GM18868 (cell line): Measurements from ENCODE around the gene EGR4.
"Not testable (repeated sequence)": the region's sequence is repeated elsewhere in the genome, so short reads cannot be mapped to it uniquely, and the experiment has no call there.

Experiments
- ATAC-seq: cut with Tn5 transposase; IDR thresholded peaks from one replicate; pipeline ENCODE4 v1.9.1; 2021; ENCODE audit warnings: mild to moderate bottlenecking, moderate library complexity; ENCODE audit not compliant: unreplicated experiment

Gene EGR4

DNA sequence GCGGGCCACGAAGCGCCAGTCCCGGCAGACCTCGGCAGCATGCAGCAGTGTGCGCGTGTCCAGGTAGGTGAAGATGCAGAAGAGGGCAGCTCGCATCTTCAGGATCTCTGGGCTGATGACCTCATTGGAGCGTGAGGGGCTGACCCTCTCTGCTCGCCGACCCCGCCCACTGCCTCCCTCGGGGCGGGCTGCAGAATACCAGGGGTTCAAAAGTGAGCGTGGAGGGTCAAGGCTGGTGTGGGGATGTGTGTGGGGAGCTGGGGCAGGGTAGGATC lies 29.1 kb downstream of the EGR4 start:
- ATAC-seq, result no peak

- ATAC-seq, result no peak
These were observed 29.6 kb downstream of the EGR4 start for GRCh38 chr2:73263540-73264331.

- ATAC-seq, result not testable (repeated sequence)
These were observed 30.5 kb downstream of the EGR4 start for GRCh38 chr2:73262691-73263429.

DNA sequence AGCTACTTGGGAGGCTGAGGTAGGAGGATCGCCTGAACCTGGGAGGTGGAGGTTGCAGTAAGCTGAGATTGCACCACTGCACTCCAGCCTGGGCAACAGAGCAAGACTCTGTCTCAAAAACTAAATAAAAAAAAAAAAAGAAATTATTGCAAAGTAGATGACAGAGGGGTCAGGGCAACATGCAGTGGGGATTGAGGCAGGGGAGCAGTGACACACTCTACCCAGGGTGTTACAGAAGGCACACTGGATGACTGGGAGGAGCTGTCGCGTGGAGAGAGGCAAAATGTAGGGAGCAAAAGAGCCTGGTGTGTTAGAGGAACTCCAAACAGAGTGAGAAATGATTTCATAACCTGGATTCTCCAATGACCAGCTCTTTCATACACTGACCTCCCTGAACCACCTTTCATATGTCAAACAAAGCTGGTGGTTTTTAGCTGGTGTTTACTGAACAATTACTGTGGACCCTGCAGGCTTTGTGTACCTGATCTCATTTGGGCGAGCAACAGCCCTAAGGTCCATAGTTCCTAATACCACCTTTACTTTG lies 31.2 kb downstream of the EGR4 start:
- no peak for ATAC-seq

DNA sequence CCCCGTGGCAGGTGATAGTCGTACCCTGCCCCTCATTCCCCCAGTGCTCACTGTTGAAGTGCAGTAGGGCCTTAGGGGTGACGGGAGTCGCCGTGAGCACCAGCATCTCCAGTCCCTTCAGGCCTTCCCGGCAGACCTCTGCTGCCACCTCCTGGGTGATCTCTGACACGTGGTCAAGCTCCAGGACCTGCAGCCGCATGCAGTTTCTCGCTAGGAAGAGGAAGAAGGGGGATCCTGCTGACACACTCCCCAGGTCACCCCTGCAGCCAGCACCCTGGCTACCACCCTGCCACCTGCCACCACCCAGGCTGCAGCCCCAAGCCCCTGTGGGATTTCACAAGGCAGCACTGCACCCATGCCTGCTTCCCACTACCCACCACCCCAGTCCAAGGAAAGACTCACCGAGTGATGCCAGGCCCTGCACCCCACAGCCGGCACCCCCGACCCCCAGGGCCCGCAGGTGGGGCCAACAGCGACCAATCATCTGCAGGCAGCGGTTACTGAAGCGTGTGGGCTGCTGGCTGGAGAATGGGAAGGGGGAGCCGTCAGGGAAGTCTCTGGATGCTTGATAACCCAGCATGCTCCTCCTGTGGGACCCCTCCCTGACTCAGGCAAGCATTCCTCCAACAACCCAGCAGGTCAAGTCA lies 32.9 kb downstream of the EGR4 start:
- ATAC-seq, result no peak

DNA sequence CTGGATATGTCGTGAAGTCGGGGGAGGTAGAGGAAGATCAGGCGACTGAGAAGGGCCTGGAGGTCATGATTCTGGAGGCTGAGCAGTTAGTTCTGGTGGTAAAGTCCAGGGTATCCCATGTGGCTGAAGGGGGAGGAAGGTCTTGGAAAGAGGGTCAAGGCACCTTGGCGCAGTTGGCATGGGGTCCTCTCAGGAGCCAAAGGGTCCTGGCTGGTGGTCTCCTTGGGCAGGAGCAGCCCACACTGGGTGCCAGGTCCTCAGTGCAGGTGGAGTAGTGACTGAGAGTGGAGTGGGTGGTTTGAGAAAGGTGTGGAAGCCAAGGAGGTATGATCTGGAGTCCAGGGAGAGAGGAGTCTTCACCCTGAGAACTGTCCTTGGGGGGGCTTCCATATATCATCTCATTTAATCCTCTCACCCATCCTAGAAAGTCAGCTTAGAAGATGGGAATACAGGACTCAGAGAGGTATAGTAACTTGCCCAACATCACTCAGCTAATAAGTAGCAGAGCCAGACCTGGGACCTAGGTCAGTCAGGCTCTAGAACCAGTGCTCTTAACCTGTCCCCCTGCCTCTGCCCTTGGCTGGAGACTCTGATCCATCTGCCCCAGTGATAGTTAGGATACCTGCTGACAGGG lies 33.5 kb downstream of the EGR4 start:
- ATAC-seq, result no peak

- ATAC-seq, result no peak
These were observed 34.1 kb downstream of the EGR4 start for GRCh38 chr2:73259276-73259675.

GRCh38 chr2:73258913-73259215 lies 34.5 kb downstream of the EGR4 start:
- no peak for ATAC-seq

- ATAC-seq, result no peak
These were observed 35.0 kb downstream of the EGR4 start for GRCh38 chr2:73258186-73258912.

GRCh38 chr2:73257425-73258125 lies 35.8 kb downstream of the EGR4 start:
- no peak for ATAC-seq

DNA sequence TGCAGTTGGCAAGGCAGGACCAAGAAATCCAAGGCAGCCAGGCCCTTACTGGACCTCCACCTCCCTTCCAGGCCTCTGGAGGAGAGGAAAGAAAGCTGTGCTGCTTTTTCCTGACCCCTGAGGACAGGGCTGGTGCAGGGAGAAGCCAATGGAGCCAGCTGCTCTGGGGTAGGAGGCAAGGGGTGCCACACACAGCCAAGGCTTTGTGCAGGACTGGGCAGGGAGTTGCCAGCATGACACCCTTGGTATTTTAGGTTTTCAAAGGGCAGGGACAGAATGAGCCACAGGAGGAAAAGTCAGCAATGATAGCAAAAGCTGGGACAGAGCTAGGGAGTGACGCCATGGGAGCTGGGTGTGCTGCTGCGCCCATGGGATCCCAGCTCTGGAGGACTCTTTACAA lies 36.3 kb downstream of the EGR4 start:
- ATAC-seq, result no peak

DNA sequence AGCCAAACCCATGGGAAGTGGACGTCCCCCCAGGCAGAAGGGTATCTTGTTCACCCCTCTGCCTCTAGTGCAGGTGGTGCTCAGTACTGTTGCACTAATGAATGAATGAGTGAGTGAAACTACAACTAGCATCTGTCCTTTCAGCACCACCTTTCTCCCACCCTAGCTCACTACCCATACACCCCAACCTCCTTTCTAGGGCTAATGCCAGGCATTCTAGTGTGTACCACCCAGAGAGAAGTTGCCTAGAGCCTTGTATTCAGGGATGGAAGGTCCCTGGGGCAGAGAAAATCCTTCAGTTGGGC lies 36.8 kb downstream of the EGR4 start:
- ATAC-seq, result no peak

DNA sequence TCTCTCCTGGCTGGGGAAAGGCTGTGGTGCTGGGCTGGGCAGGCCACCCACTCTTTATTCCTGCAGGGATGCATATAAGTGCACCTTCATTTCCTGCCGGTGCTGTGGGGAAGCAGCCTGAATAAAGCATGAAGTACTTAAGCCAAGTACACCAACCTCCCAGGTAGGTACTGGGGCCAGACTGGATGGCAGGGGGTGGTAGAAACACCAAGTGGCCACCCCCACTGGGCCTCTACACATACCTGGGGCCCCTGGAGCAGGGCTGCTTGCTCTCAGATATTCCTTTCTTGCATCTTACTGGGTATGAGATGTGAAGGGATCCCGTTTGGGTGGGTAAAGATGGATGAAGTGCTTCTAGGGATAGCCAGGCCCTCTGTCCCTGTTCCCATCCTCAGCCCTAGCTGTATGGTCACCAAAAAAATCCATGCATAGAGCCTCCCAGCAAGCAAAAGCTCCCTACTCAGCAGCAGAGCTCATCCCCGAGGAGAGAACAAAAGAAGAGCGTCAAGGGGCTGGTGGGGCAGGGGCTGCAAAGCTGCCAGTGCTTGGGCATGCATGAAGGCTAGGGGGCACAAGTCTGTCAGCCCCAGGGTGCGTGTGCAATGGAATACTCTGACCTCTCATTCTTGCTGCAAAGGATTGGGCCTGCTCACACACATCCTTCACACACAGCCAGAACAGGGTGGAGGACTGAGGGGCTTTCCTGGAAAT lies 37.3 kb downstream of the EGR4 start:
- ATAC-seq, result no peak

DNA sequence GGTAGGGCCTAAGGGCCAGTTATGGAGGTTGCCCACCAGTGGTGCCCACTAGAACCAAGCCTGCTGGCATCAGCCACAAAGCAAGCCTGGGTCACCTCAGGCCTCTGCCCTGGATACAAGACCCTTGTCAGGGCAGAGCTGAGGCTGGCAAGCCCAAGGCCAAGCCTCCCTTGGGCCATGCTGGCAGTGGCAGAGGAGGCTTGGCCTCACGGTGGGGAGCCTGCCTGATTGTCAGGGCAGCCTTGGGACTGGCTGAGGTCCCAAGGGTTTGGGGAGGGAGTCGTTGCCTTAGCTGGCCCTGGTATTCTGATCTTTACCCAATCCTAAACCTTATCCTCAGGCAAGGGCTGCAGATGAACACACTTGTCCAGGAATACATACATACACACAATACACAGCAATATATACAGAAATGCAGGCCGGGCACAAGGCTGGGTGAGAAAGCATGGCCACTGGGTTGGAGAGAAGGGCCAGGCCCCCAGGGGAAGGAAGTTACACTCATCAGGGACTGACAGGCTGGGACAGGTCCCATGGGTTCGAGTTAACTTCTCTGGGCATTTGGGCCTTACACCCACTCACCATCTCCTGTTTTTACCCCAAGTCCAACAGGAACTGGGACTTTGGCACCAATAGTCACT lies 38.2 kb downstream of the EGR4 start:
- no peak for ATAC-seq

- no peak for ATAC-seq
These were observed 38.9 kb downstream of the EGR4 start for GRCh38 chr2:73254343-73255006.

GRCh38 chr2:73253901-73254300 lies 39.4 kb downstream of the EGR4 start:
- ATAC-seq, result no peak

GRCh38 chr2:73253400-73253799 lies 39.9 kb downstream of the EGR4 start:
- no peak for ATAC-seq

DNA sequence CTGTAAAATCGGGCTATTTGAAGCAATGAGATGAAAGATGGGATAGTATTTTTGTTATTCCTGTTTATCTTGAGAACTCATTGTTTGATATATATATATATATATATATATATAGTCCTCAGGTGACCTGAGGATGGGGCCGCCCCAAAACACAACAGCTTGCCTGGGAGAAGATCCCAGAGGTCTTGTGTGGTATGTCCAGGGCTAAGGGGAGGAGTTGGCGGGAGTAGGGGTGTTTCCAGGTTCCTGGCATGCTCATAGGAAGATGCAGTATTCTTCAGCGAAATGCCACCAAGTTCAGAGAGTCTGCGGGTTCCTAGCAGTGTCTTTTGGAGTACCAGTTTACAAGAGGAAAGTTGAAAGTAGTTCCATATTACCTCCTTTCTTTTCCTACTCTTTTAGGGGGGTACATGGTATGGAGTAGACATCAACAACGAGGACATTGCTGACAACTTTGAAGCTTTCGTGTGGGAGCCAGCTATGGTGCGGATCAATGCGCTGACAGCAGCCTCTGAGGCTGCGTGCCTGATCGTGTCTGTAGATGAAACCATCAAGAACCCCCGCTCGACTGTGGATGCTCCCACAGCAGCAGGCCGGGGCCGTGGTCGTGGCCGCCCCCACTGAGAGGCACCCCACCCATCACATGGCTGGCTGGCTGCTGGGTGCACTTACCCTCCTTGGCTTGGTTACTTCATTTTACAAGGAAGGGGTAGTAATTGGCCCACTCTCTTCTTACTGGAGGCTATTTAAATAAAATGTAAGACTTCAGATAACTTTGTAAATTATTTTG lies 40.9 kb downstream of the EGR4 start:
- no peak for ATAC-seq
